ENCODE measurements around the gene CCNE1. TPM values are rescaled to one million over a fixed set of nuclear protein-coding genes. Genes with fewer than 3 reads are reported as not detected.

The CCNE1 gene
- total and polyA plus RNA-seq, 9 of the 15 experiments (the other 6 are each of a cell fraction or from before 2014, with no cell fraction given): 6.2 to 41.0 (median 31.6) TPM

DNA sequence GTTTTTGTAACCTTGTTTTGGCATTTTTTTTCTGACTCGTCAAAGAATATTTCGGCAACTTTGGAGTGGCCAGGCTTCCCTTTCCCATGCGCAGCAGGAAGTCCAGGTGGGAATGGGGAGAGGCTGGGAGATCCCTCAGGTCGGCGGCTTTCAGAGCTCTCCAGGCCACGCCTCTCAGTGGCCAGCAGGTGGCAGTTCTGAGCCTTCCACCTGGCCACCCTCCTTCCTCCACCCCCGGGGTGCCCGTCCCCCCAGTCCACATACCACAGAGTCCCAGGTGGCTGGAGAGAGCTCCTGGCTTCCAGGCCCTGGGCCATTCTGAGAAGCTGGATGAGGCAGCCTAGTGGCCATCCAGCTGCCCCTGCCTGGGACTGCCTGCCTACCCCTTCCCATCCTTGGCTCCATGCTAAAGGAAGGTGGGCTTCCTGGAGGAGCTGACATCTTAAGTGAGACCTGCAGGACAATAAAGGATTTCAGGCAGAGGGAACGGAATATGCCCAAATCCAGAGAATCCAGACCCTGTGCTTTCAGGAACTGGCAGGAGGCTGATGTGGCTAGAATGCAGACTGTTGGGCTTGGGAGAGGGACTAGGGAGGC is 46.3 kb downstream of the CCNE1 start (continued):
- TF ChIP-seq, protein P1, sequence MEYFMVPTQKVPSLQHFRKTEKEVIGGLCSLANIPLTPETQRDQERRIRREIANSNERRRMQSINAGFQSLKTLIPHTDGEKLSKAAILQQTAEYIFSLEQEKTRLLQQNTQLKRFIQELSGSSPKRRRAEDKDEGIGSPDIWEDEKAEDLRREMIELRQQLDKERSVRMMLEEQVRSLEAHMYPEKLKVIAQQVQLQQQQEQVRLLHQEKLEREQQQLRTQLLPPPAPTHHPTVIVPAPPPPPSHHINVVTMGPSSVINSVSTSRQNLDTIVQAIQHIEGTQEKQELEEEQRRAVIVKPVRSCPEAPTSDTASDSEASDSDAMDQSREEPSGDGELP (CRISPR knock-in tag; IDR thresholded peaks at IDR 0.05; ENCODE audit: borderline replicate concordance): peak; percentile 46; the same call in 1 of the 2 replicates
- TF ChIP-seq EGR1 (conservative IDR thresholded peaks at IDR 0.05): peak; percentile 40
- peak; percentile 58 for TF ChIP-seq SMC3 (conservative IDR thresholded peaks at IDR 0.05; ENCODE audit: insufficient read depth, low read depth, low read length)
- no peak for TF ChIP-seq HSF4 (CRISPR knock-in tag; IDR thresholded peaks at IDR 0.05; ENCODE audit: borderline replicate concordance)
- peak in 1 of 3 experiments; percentile 14 for TF ChIP-seq YY1 (IDR thresholded peaks at IDR 0.05; ENCODE audit: borderline replicate concordance in 1 of 3, control insufficient read depth in 1 of 3, extremely low read depth in 1 of 3, insufficient read depth in 3 of 3, insufficient read length in 1 of 3, insufficient replicate concordance in 2 of 3, low read depth in 1 of 3, low read length in 2 of 3)
- peak; percentile 73 for TF ChIP-seq ZFP36 (IDR thresholded peaks at IDR 0.05; ENCODE audit: low read depth, low read length, partially characterized antibody)
- TF ChIP-seq, protein P2, sequence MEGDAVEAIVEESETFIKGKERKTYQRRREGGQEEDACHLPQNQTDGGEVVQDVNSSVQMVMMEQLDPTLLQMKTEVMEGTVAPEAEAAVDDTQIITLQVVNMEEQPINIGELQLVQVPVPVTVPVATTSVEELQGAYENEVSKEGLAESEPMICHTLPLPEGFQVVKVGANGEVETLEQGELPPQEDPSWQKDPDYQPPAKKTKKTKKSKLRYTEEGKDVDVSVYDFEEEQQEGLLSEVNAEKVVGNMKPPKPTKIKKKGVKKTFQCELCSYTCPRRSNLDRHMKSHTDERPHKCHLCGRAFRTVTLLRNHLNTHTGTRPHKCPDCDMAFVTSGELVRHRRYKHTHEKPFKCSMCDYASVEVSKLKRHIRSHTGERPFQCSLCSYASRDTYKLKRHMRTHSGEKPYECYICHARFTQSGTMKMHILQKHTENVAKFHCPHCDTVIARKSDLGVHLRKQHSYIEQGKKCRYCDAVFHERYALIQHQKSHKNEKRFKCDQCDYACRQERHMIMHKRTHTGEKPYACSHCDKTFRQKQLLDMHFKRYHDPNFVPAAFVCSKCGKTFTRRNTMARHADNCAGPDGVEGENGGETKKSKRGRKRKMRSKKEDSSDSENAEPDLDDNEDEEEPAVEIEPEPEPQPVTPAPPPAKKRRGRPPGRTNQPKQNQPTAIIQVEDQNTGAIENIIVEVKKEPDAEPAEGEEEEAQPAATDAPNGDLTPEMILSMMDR (IDR thresholded peaks at IDR 0.05 in 2 of 3, conservative IDR thresholded peaks at IDR 0.05 in 1 of 3; ENCODE audit: insufficient read depth in 2 of 3, low read depth in 1 of 3, low read length in 3 of 3): peak; percentile 72 to 83 (median 78)
